OCI-LY7 (cell line): ENCODE results near the gene GPR37. TPM values are rescaled to one million over a fixed set of nuclear protein-coding genes. Genes with fewer than 3 reads are reported as not detected.

Experiments used
- BruUV-seq: library from RNA; stranded (reverse); fragments of 400-500 nt; replicated peaks from 2 replicates; lab custom pipeline; 2021; lab: Mats Ljungman, UMichigan
- CTCF ChIA-PET: fragments of 300-600 bp; sonication (Branson Sonifier 250); formaldehyde crosslinking; loops from one replicate; lab custom pipeline; 2022; ENCODE audit warnings: antibody characterized with exemption; ENCODE audit not compliant: unreplicated experiment; lab: Charles Lee
- POLR2A ChIA-PET: fragments of 300-600 bp; sonication (Branson Sonifier 250); formaldehyde crosslinking; loops from one replicate; lab custom pipeline; 2022; ENCODE audit warnings: antibody characterized with exemption; lab: Charles Lee
- DNase-seq: peaks from one replicate; pipeline ENCODE4 v3.0.0-alpha.2; 2015; ENCODE audit warnings: low spot score
- H2AFZ ChIP-seq: fragments of 200-600 bp; sonication (generic), shearing (Covaris generic); 2 replicates; pipeline ENCODE4 v1.6.1; 2014; ENCODE audit warnings: mild to moderate bottlenecking, antibody characterized with exemption, low read length, moderate library complexity
- H3K27ac ChIP-seq: fragments of 200-600 bp; sonication (generic); 2 replicates; pipeline ENCODE4 v1.5.1; 2014; ENCODE audit warnings: mixed run types, low read depth, mild to moderate bottlenecking, moderate library complexity, low read length, inconsistent platforms; ENCODE audit not compliant: poor library complexity, severe bottlenecking
- H3K36me3 ChIP-seq: fragments of 200-600 bp; sonication (generic); 2 replicates; pipeline ENCODE4 v1.6.1; 2014; ENCODE audit warnings: mild to moderate bottlenecking, antibody characterized with exemption, low read length, moderate library complexity, mixed read lengths; ENCODE audit not compliant: insufficient read depth
- H3K4me1 ChIP-seq: fragments of 200-600 bp; sonication (generic); 2 replicates; pipeline ENCODE4 v1.5.1; 2014; ENCODE audit warnings: mild to moderate bottlenecking, low read length; ENCODE audit not compliant: insufficient read depth, poor library complexity, severe bottlenecking
- H3K4me2 ChIP-seq: fragments of 200-600 bp; sonication (generic); 2 replicates; pipeline ENCODE4 v1.6.1; 2014; ENCODE audit warnings: mild to moderate bottlenecking, low read length
- H3K4me3 ChIP-seq: fragments of 200-600 bp; sonication (generic); 2 replicates; pipeline ENCODE4 v1.5.1; 2014; ENCODE audit warnings: mild to moderate bottlenecking, low read depth, low read length; ENCODE audit not compliant: poor library complexity, severe bottlenecking
- H3K79me2 ChIP-seq: fragments of 200-600 bp; sonication (generic); 2 replicates; pipeline ENCODE4 v1.6.1; 2016; ENCODE audit warnings: low read depth, mild to moderate bottlenecking, low read length, moderate library complexity, mixed read lengths; ENCODE audit not compliant: insufficient read depth
- H3K9me2 ChIP-seq: fragments of 200-600 bp; sonication (generic); 2 replicates; pipeline ENCODE4 v1.6.1; 2016; ENCODE audit warnings: mild to moderate bottlenecking, low read length, mixed read lengths; ENCODE audit not compliant: insufficient read depth
- H3K9me3 ChIP-seq: fragments of 200-600 bp; sonication (generic); 2 replicates; pipeline ENCODE4 v1.6.1; 2014; ENCODE audit warnings: mild to moderate bottlenecking, mixed run types, low read length, mixed read lengths
- H4K20me1 ChIP-seq: fragments of 200-600 bp; sonication (generic); 2 replicates; pipeline ENCODE4 v1.6.1; 2014; ENCODE audit warnings: mild to moderate bottlenecking, antibody characterized with exemption, low read length, moderate library complexity, mixed read lengths; ENCODE audit not compliant: insufficient read depth
- EZH2phosphoT487 ChIP-seq: fragments of 200-600 bp; sonication (generic); IDR thresholded peaks from 2 replicates; pipeline ENCODE4 v1.6.1; 2018; ENCODE audit warnings: low read depth, borderline replicate concordance, mild to moderate bottlenecking, mixed run types, antibody characterized with exemption, low read length, moderate library complexity, mixed read lengths
- intact Hi-C: fragments of 100-400 bp; cut with micrococcal nuclease; formaldehyde crosslinking; loops from one replicate; pipeline ENCODE4 v1.10.0; 2022; ENCODE audit not compliant: unreplicated experiment
- total RNA-seq, 2 experiments: library from RNA; depleted of rRNA in 1 of 2; stranded (reverse); fragments of >200 nt in 1 of 2; shearing (Covaris generic) in 1 of 2; gene quantifications; 2 replicates each; pipeline ENCODE4 v1.2.3, GENCODE V29; 2014 to 2022
- TF ChIP-seq, protein P1 (sequence below): fragments of 200-600 bp; sonication (generic); conservative IDR thresholded peaks from 2 replicates; pipeline ENCODE4 v1.5.1; 2014; ENCODE audit warnings: mild to moderate bottlenecking, antibody characterized with exemption, low read length, moderate library complexity, mixed read lengths

The GPR37 gene
- total RNA-seq, 2 experiments from 2014 or later = not detected

DNA sequence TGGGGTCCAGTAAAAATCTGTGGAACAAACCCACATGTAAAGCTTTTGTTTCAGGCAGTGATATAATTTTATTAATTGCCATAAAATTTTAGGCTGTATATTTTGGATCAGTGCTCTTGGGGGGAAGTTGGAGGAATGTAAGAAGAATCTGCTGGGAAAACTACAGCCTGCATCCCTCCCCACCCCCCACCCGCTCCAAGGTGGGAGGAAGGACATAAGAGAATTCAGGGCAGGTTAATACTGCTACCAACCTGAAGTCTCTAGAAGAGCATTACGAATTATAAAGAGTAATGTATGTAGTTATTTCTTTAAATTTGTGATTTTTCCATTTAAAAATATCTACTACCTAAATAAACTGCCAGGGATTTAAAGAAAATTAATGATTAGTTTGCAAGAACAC, 47.2 kb upstream of the GPR37 start:
- intact Hi-C loops = no loop called here
- no TSS peak for BruUV-seq
- Histone ChIP-seq H3K4me2 (no peak overlapping the region), H3K4me3 (no peak overlapping the region), H3K9me2 (no peaks in the 10 kb centered on the region), H3K4me1 (no peaks in the 10 kb centered on the region), H3K9me3 (no peaks in the 10 kb centered on the region), H2AFZ (no peak overlapping the region), H4K20me1 (no peaks in the 10 kb centered on the region), H3K36me3 (no peaks in the 10 kb centered on the region), H3K27ac (no peak overlapping the region), H3K79me2 (no peaks in the 10 kb centered on the region)
- no peak for DNase-seq
- ChIA-PET CTCF (no interaction called here), POLR2A (interaction anchor here (0.6 kb wide), 1 partner anchor 365 kb away, joined by 4 read pairs; no protein-coding TSS in a partner anchor)
- no peak for TF ChIP-seq EZH2phosphoT487
- TF ChIP-seq, protein P1, sequence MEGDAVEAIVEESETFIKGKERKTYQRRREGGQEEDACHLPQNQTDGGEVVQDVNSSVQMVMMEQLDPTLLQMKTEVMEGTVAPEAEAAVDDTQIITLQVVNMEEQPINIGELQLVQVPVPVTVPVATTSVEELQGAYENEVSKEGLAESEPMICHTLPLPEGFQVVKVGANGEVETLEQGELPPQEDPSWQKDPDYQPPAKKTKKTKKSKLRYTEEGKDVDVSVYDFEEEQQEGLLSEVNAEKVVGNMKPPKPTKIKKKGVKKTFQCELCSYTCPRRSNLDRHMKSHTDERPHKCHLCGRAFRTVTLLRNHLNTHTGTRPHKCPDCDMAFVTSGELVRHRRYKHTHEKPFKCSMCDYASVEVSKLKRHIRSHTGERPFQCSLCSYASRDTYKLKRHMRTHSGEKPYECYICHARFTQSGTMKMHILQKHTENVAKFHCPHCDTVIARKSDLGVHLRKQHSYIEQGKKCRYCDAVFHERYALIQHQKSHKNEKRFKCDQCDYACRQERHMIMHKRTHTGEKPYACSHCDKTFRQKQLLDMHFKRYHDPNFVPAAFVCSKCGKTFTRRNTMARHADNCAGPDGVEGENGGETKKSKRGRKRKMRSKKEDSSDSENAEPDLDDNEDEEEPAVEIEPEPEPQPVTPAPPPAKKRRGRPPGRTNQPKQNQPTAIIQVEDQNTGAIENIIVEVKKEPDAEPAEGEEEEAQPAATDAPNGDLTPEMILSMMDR = no peak

DNA sequence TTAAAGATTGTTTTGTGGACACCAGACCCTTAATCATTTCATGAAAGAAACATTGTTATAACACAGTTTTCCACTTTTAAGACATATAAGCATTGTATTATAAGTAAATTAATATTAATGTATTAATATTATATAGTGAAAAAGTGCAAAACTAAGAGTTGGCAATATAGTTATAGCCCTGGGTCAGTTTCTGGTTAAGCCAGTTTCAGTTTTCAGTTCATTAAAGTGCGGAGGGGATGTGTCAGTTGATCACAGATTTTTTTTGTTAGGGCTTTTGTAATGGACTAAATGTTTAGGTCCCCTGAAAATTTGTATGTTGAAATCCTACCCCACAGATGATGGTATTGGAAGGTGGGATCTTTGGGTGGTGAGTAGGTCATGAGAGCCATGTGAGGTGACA, 45.7 kb upstream of the GPR37 start:
- Histone ChIP-seq H3K4me2 (no peak overlapping the region), H3K9me2 (no peaks in the 10 kb centered on the region), H3K4me3 (no peak overlapping the region), H3K79me2 (no peaks in the 10 kb centered on the region), H4K20me1 (no peaks in the 10 kb centered on the region), H3K36me3 (no peaks in the 10 kb centered on the region), H2AFZ (no peak overlapping the region), H3K27ac (no peak overlapping the region), H3K4me1 (no peaks in the 10 kb centered on the region), H3K9me3 (no peaks in the 10 kb centered on the region)
- TF ChIP-seq, protein P1 = no peak
- no peak for TF ChIP-seq EZH2phosphoT487
- BruUV-seq = no TSS peak
- CTCF ChIA-PET = no interaction called here
- no peak for DNase-seq
- intact Hi-C loops = no loop called here
- POLR2A ChIA-PET = no interaction called here

DNA sequence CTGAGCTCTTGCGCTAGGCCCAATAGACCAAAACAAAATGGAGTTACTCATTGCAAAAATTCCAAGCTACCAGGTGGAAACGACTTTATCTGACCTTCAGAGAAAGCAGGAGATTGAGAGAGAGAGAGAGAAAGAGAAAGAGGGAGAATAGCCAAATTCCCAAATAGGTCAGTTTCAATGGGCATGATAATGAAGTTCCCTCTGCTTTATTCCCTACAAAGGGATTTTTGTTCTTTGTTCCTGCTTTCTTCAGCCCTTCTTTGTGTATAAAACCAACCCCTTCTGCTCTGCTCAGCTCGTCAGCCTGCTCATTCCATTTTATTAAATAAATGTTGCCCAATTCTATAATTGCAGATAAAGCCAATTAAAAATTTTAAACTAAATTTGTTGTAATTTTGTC, 45.0 kb upstream of the GPR37 start:
- ChIA-PET CTCF (no interaction called here), POLR2A (interaction anchor here (0.9 kb wide), 1 partner anchor 19 kb away, joined by 3 read pairs; no protein-coding TSS in a partner anchor)
- Histone ChIP-seq H3K27ac (no peak overlapping the region), H3K4me1 (no peaks in the 10 kb centered on the region), H3K4me2 (no peak overlapping the region), H3K9me2 (no peaks in the 10 kb centered on the region), H2AFZ (no peak overlapping the region), H3K4me3 (no peak overlapping the region), H3K9me3 (no peaks in the 10 kb centered on the region), H4K20me1 (no peaks in the 10 kb centered on the region), H3K36me3 (no peaks in the 10 kb centered on the region), H3K79me2 (no peaks in the 10 kb centered on the region)
- no peak for DNase-seq
- BruUV-seq = no TSS peak
- no peak for TF ChIP-seq EZH2phosphoT487
- TF ChIP-seq, protein P1 = no peak
- intact Hi-C loops = no loop called here
